GM23338 (cell line): ENCODE measurements around the gene AXIN1. TPM values are rescaled to one million over a fixed set of nuclear protein-coding genes. Genes with fewer than 3 reads are reported as not detected.

Source experiments
- ATAC-seq: fragments of 200-7000 bp; cut with Tn5 transposase; 3 replicates; pipeline ENCODE4 v1.9.1; 2020
- DNase-seq: peaks from one replicate; pipeline ENCODE4 v3.0.0-alpha.2; 2015; ENCODE audit warnings: low spot score
- H2AFZ ChIP-seq: fragments of 200-600 bp; sonication (generic); 2 replicates; pipeline ENCODE4 v1.8.0; 2016; ENCODE audit warnings: antibody characterized with exemption, mild to moderate bottlenecking, moderate library complexity
- H3F3A ChIP-seq: fragments of 200-600 bp; sonication (generic); replicated peaks from 2 replicates; pipeline ENCODE4 v1.8.0; 2017; ENCODE audit warnings: antibody characterized with exemption, mixed run types, low read depth
- H3K27ac ChIP-seq: fragments of 200-600 bp; sonication (generic); 2 replicates; pipeline ENCODE4 v1.6.1; 2016; ENCODE audit warnings: low read depth
- H3K27me3 ChIP-seq: fragments of 200-600 bp; sonication (generic); 2 replicates; pipeline ENCODE4 v1.8.0; 2016; ENCODE audit warnings: mild to moderate bottlenecking, mixed run types, moderate library complexity; ENCODE audit not compliant: insufficient read depth
- H3K36me3 ChIP-seq: fragments of 200-600 bp; sonication (generic); 2 replicates; pipeline ENCODE4 v1.8.0; 2016; ENCODE audit warnings: mild to moderate bottlenecking; ENCODE audit not compliant: insufficient read depth
- H3K4me1 ChIP-seq: fragments of 200-600 bp; sonication (generic); 2 replicates; pipeline ENCODE4 v1.8.0; 2016; ENCODE audit warnings: mild to moderate bottlenecking, moderate library complexity; ENCODE audit not compliant: insufficient read depth
- H3K4me2 ChIP-seq: fragments of 200-600 bp; sonication (generic); 2 replicates; pipeline ENCODE4 v1.7.1; 2017; ENCODE audit warnings: mixed run types
- H3K4me3 ChIP-seq: fragments of 200-600 bp; sonication (generic); 2 replicates; pipeline ENCODE4 v1.6.1; 2016; ENCODE audit warnings: mixed run types
- H3K79me2 ChIP-seq: fragments of 200-600 bp; sonication (generic); replicated peaks from 2 replicates; pipeline ENCODE4 v1.8.0; 2017; ENCODE audit warnings: mild to moderate bottlenecking; ENCODE audit not compliant: insufficient read depth
- H3K9me2 ChIP-seq: fragments of 200-600 bp; sonication (generic); 2 replicates; pipeline ENCODE4 v1.8.0; 2017; ENCODE audit not compliant: insufficient read depth
- H4K20me1 ChIP-seq: fragments of 200-600 bp; sonication (generic); replicated peaks from 2 replicates; pipeline ENCODE4 v1.8.0; 2017; ENCODE audit warnings: mild to moderate bottlenecking; ENCODE audit not compliant: insufficient read depth
- H3K27ac Mint-ChIP-seq: 2 replicates; pipeline ENCODE4 v1.8.0; 2020; ENCODE audit warnings: inconsistent platforms, mild to moderate bottlenecking, moderate library complexity, mixed read lengths
- H3K27me3 Mint-ChIP-seq: 3 replicates; pipeline ENCODE4 v1.8.0; 2022; ENCODE audit warnings: low read depth, mild to moderate bottlenecking, moderate library complexity, mixed read lengths, inconsistent platforms; ENCODE audit not compliant: insufficient read depth, poor library complexity
- H3K36me3 Mint-ChIP-seq: 3 replicates; pipeline ENCODE4 v1.8.0; 2021; ENCODE audit warnings: low read depth, mild to moderate bottlenecking, inconsistent platforms, moderate library complexity, mixed read lengths
- H3K4me1 Mint-ChIP-seq: 3 replicates; pipeline ENCODE4 v1.8.0; 2020; ENCODE audit warnings: mild to moderate bottlenecking, inconsistent platforms, mixed read lengths
- H3K4me3 Mint-ChIP-seq: 3 replicates; pipeline ENCODE4 v1.8.0; 2021; ENCODE audit warnings: moderate library complexity, mild to moderate bottlenecking, inconsistent platforms, mixed read lengths
- H3K9me3 Mint-ChIP-seq: 3 replicates; pipeline ENCODE4 v1.8.0; 2020; ENCODE audit warnings: moderate library complexity, mild to moderate bottlenecking, inconsistent platforms, mixed read lengths
- CREB1 ChIP-seq: fragments of 250-450 bp; sonication (Bioruptor Pico); IDR thresholded peaks from 2 replicates; pipeline ENCODE4 v1.5.0; 2020; ENCODE audit warnings: low read depth, mild to moderate bottlenecking, moderate library complexity
- EZH2 ChIP-seq: fragments of 200-600 bp; sonication (generic); IDR thresholded peaks from one replicate; pipeline ENCODE4 v1.8.0; 2017; ENCODE audit warnings: antibody characterized with exemption, mild to moderate bottlenecking, low read depth; ENCODE audit not compliant: unreplicated experiment
- EZH2phosphoT487 ChIP-seq: fragments of 200-600 bp; sonication (generic); IDR thresholded peaks from one replicate; pipeline ENCODE4 v1.8.1; 2018; ENCODE audit warnings: antibody characterized with exemption; ENCODE audit not compliant: unreplicated experiment
- JUNB ChIP-seq: IDR thresholded peaks from one replicate; pipeline ENCODE4 v1.6.1; 2016; ENCODE audit warnings: antibody characterized with exemption; ENCODE audit not compliant: unreplicated experiment
- NANOG ChIP-seq: IDR thresholded peaks from 2 replicates; pipeline ENCODE4 v1.6.1; 2016; ENCODE audit warnings: antibody characterized with exemption, borderline replicate concordance
- STAT1 ChIP-seq: IDR thresholded peaks from one replicate; pipeline ENCODE4 v1.6.1; 2016; ENCODE audit warnings: antibody characterized with exemption; ENCODE audit not compliant: unreplicated experiment
- ZNF114 ChIP-seq: fragments of 250-450 bp; sonication (Bioruptor Pico); IDR thresholded peaks from 2 replicates; pipeline ENCODE4 v1.5.0; 2020; ENCODE audit warnings: mild to moderate bottlenecking, moderate library complexity
- ZNF331 ChIP-seq: fragments of 250-450 bp; sonication (Bioruptor Pico); IDR thresholded peaks from 2 replicates; pipeline ENCODE4 v1.5.0; 2020; ENCODE audit warnings: low read depth, mild to moderate bottlenecking, moderate library complexity
- polyA plus RNA-seq: library from polyadenylated mRNA; unstranded; fragments of >200 nt; fragmentation: Nextera tagmentation; extraction: Ambion mirVana; gene quantifications from 2 replicates; pipeline ENCODE4 v1.2.1, GENCODE V29; 2016
- total RNA-seq: library from RNA; depleted of rRNA; stranded (reverse); fragments of >200 nt; shearing (Covaris generic); gene quantifications from 2 replicates; pipeline ENCODE4 v1.2.3, GENCODE V29; 2014
- TF ChIP-seq, protein P1 (sequence below), 2 experiments: fragments of 200-600 bp in 1 of 2; sonication (generic) in 1 of 2; conservative IDR thresholded peaks; 2 replicates each; pipeline versions ENCODE4 v1.5.1 to v1.6.1; 2016 to 2017; ENCODE audit warnings: antibody characterized with exemption in 2 of 2, low read depth in 2 of 2, mild to moderate bottlenecking in 2 of 2, moderate library complexity in 1 of 2
- TF ChIP-seq, protein P2 (sequence below): IDR thresholded peaks from 2 replicates; pipeline ENCODE4 v1.6.1; 2016; ENCODE audit warnings: antibody characterized with exemption

The AXIN1 gene
- total and polyA plus RNA-seq, 2 experiments from 2014 or later = 14.3 to 54.5 TPM

DNA sequence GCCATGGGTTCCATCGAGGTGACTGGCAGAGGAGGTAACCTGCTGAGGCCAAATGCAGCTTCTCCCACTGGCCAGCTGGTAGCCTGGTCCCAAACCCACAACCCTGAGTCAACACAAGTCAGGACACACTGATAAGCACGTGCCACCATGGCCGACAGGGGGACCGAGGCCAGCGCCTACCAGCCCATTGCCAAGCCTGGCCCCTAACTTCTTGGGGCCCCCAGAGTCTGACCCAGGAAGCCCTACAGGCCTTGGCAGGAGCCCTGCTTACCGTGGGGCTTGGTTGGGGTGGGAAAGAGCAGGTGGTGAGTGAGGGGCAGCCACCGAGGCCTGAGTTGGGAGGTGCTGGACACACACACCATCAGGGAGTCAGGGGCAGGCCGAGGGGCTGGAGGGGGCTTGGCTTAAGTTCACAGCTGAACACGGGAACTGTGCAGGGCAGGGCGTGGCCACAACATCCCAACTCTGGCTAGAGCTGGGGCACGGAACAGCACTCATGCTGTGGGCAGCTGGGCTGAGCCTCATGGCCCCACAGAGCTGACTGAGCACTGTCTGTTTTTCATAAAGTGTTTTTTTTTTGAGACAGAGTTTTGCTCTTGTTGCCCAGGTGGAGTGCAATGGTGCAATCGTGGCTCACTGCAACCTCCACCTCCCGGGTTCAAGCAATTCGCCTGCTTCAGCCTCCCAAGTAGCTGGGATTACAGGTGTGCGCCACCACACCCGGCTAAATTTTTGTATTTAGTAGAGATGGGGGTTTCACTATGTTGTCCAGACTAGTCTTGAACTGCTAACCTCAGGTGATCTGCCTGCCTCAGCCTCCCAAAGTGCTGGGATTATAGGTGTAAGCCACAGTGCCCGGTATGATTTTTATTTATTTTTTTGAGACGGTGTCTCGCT lies 12.3 kb upstream of the AXIN1 start (continued):
- TF ChIP-seq STAT1 (no peak), ZNF114 (CRISPR knock-in tag) (no peak), NANOG (no peak), EZH2phosphoT487 (no peak)
- TF ChIP-seq, protein P1, sequence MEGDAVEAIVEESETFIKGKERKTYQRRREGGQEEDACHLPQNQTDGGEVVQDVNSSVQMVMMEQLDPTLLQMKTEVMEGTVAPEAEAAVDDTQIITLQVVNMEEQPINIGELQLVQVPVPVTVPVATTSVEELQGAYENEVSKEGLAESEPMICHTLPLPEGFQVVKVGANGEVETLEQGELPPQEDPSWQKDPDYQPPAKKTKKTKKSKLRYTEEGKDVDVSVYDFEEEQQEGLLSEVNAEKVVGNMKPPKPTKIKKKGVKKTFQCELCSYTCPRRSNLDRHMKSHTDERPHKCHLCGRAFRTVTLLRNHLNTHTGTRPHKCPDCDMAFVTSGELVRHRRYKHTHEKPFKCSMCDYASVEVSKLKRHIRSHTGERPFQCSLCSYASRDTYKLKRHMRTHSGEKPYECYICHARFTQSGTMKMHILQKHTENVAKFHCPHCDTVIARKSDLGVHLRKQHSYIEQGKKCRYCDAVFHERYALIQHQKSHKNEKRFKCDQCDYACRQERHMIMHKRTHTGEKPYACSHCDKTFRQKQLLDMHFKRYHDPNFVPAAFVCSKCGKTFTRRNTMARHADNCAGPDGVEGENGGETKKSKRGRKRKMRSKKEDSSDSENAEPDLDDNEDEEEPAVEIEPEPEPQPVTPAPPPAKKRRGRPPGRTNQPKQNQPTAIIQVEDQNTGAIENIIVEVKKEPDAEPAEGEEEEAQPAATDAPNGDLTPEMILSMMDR (conservative IDR thresholded peaks at IDR 0.05; ENCODE audit: low read depth in 2 of 2) = no peak

DNA sequence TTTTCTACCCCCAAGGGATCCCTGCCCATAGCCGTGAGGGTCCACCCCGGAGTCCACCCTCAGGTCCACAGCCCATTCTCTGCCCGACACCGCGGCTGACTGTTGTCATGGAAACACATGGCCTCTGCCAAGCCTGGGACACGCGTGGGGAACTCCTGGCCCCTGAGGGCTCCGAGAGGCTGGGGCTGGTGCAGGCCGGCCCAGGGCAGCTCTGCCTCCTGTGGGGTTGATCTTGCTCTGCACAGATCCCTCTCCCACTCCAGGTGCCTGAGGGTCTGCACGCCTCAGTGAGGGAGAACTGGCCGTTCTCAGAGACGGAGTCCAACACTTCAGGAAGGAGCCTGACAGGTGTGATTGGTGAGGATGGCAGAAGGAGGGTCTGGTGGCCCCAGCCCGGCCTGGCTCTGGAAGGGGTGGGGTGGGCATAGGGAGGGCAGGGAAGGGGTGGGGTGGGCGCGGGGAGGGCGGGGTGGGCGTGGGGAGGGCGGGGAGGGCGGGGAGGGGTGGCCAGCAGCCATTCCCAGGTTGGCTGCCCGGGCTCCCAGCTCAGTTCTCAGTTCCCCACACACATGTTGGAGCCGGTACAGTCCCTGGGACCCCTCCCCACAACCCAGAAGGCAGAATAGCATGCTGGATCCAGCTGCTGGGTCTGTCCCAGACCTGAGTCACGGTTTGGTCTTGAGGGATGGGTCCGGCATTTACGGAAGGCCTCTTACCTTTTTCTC lies 11.4 kb upstream of the AXIN1 start:
- H3K36me3 ChIP-seq = 0 out of 2 replicates have a peak, but pooled peaks cover 4% of the 10 kb centered on the region
- H3K9me2 ChIP-seq = no peaks in the 10 kb centered on the region
- no peaks in the 10 kb centered on the region for H3K79me2 ChIP-seq
- no peaks in the 10 kb centered on the region for H3K4me1 ChIP-seq
- Mint-ChIP-seq H3K4me1 (no peaks in the 10 kb centered on the region), H3K4me3 (no peak overlapping the region), H3K9me3 (no peaks in the 10 kb centered on the region), H3K27ac (no peak overlapping the region), H3K27me3 (peaks cover 25% of the 10 kb centered on the region), H3K36me3 (peaks cover 9% of the 10 kb centered on the region)
- DNase-seq (no peak), ATAC-seq (no peak; the same call in 2 of the 3 replicates)
- H3F3A ChIP-seq = peaks cover 5% of the 10 kb centered on the region; the same call in 1 of the 2 replicates
- H3K4me3 ChIP-seq = no peak overlapping the region
- H3K4me2 ChIP-seq = no peak overlapping the region
- H4K20me1 ChIP-seq = no peaks in the 10 kb centered on the region; the same call in 1 of the 2 replicates
- no peak overlapping the region for H2AFZ ChIP-seq
- H3K27ac ChIP-seq = no peak overlapping the region
- H3K27me3 ChIP-seq = no peaks in the 10 kb centered on the region
- TF ChIP-seq EZH2 = no peak
- TF ChIP-seq ZNF114 (CRISPR knock-in tag) = no peak
- TF ChIP-seq, protein P1 (conservative IDR thresholded peaks at IDR 0.05; ENCODE audit: low read depth in 2 of 2) = no peak
- no peak for TF ChIP-seq STAT1
- TF ChIP-seq, protein P2, sequence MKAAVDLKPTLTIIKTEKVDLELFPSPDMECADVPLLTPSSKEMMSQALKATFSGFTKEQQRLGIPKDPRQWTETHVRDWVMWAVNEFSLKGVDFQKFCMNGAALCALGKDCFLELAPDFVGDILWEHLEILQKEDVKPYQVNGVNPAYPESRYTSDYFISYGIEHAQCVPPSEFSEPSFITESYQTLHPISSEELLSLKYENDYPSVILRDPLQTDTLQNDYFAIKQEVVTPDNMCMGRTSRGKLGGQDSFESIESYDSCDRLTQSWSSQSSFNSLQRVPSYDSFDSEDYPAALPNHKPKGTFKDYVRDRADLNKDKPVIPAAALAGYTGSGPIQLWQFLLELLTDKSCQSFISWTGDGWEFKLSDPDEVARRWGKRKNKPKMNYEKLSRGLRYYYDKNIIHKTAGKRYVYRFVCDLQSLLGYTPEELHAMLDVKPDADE = no peak
- no peak for TF ChIP-seq JUNB
- TF ChIP-seq NANOG = no peak
- no peak for TF ChIP-seq ZNF331 (CRISPR knock-in tag)
- TF ChIP-seq EZH2phosphoT487 = no peak
- no peak for TF ChIP-seq CREB1 (CRISPR knock-in tag)
